Measurements from ENCODE around the gene ACOT13.
"Not testable (repeated sequence)": the region's sequence is repeated elsewhere in the genome, so short reads cannot be mapped to it uniquely, and the experiment has no call there.

The ACOT13 gene

GRCh38 chr6:24690593-24690992, 23.7 kb downstream of the ACOT13 start:
- DNase-seq (ENCODE audit: insufficient read length, low spot score) (no peak), FAIRE-seq (no peak)

- DNase-seq (ENCODE audit: insufficient read length, low spot score): no peak
- FAIRE-seq: no peak
These were observed 24.7 kb downstream of the ACOT13 start for GRCh38 chr6:24691550-24691949.

- FAIRE-seq: no peak
These were observed 25.1 kb downstream of the ACOT13 start for GRCh38 chr6:24692003-24692402.

GRCh38 chr6:24692415-24692814, 25.5 kb downstream of the ACOT13 start:
- DNase-seq (ENCODE audit: insufficient read length, low spot score): no peak
- FAIRE-seq: no peak

More at GRCh38 chr6:24692003-24692402, 25.1 kb downstream of the ACOT13 start:
- DNase-seq (ENCODE audit: insufficient read length, low spot score): no peak

GRCh38 chr6:24692848-24693592, 26.1 kb downstream of the ACOT13 start:
- FAIRE-seq (peak; percentile 45), DNase-seq (ENCODE audit: insufficient read length, low spot score) (no peak)

GRCh38 chr6:24694198-24694597, 27.3 kb downstream of the ACOT13 start:
- DNase-seq (ENCODE audit: insufficient read length, low spot score) (no peak), FAIRE-seq (no peak)

GRCh38 chr6:24695635-24696034, 28.8 kb downstream of the ACOT13 start:
- DNase-seq (ENCODE audit: insufficient read length, low spot score); FAIRE-seq: not testable (repeated sequence)

- FAIRE-seq (no peak), DNase-seq (ENCODE audit: insufficient read length, low spot score) (no peak)
These were observed 29.2 kb downstream of the ACOT13 start for GRCh38 chr6:24696097-24696496.

GRCh38 chr6:24699521-24700359, 32.9 kb downstream of the ACOT13 start:
- DNase-seq (ENCODE audit: insufficient read length, low spot score): no peak
- FAIRE-seq: no peak

- FAIRE-seq (no peak), DNase-seq (ENCODE audit: insufficient read length, low spot score) (no peak)
These were observed 35.9 kb downstream of the ACOT13 start for GRCh38 chr6:24702720-24703282.

- FAIRE-seq (no peak), DNase-seq (ENCODE audit: insufficient read length, low spot score) (no peak)
These were observed 37.6 kb downstream of the ACOT13 start for GRCh38 chr6:24704468-24704867.

GRCh38 chr6:24708612-24709011, 41.7 kb downstream of the ACOT13 start:
- no peak for DNase-seq (ENCODE audit: insufficient read length, low spot score)
- no peak for FAIRE-seq

- peak; percentile 79 for FAIRE-seq
- no peak for DNase-seq (ENCODE audit: insufficient read length, low spot score)
These were observed 42.3 kb downstream of the ACOT13 start for GRCh38 chr6:24709014-24709711.

GRCh38 chr6:24710519-24711303, 43.8 kb downstream of the ACOT13 start:
- DNase-seq (ENCODE audit: insufficient read length, low spot score): no peak
- FAIRE-seq: no peak

GRCh38 chr6:24716602-24717148, 49.8 kb downstream of the ACOT13 start:
- DNase-seq (ENCODE audit: insufficient read length, low spot score); FAIRE-seq: not testable (repeated sequence)

- no peak for FAIRE-seq
- no peak for DNase-seq (ENCODE audit: insufficient read length, low spot score)
These were observed 51.7 kb downstream of the ACOT13 start for GRCh38 chr6:24718449-24719124.

- no peak for DNase-seq (ENCODE audit: insufficient read length, low spot score)
- FAIRE-seq: peak; percentile 88
These were observed 52.5 kb downstream of the ACOT13 start, which contains the start of gene C6orf62 for GRCh38 chr6:24719125-24719971. C6orf62 (minus strand) TSS chr6:24719154; CDS start chr6:24718668, 486 bp downstream.

GRCh38 chr6:24720131-24720603, 53.3 kb downstream of the ACOT13 start:
- no peak for DNase-seq (ENCODE audit: insufficient read length, low spot score)
- peak; percentile 49 for FAIRE-seq
